GM19397 (cell line): Measurements from ENCODE around the gene PRKCZ.
A peak's percentile ranks its signal among the peaks of the same experiment; 100 is the strongest.

Experiments
- ATAC-seq: cut with Tn5 transposase; IDR thresholded peaks from one replicate; pipeline ENCODE4 v1.9.1; 2021; ENCODE audit warnings: mild to moderate bottlenecking, moderate library complexity; ENCODE audit not compliant: unreplicated experiment

The PRKCZ gene

GRCh38 chr1:2215909-2216766, 165.9 kb downstream of the PRKCZ start:
- ATAC-seq, result no peak

- no peak for ATAC-seq
These were observed 166.5 kb downstream of the PRKCZ start for GRCh38 chr1:2216767-2217058.

GRCh38 chr1:2221271-2221670, 171.1 kb downstream of the PRKCZ start:
- no peak for ATAC-seq

GRCh38 chr1:2224170-2224584, 174.0 kb downstream of the PRKCZ start:
- no peak for ATAC-seq

GRCh38 chr1:2224631-2225428, 174.6 kb downstream of the PRKCZ start:
- ATAC-seq, result no peak

GRCh38 chr1:2226525-2227345, 176.5 kb downstream of the PRKCZ start:
- ATAC-seq, result peak; percentile 8

- ATAC-seq, result peak; percentile 85
These were observed 177.3 kb downstream of the PRKCZ start for GRCh38 chr1:2227346-2228156.

- ATAC-seq, result no peak
These were observed 178.0 kb downstream of the PRKCZ start, which contains the start of gene SKI for GRCh38 chr1:2228157-2228594. SKI (plus strand) TSS chr1:2228319; CDS start chr1:2228767, 448 bp downstream.

- ATAC-seq, result no peak
These were observed 178.5 kb downstream of the PRKCZ start for GRCh38 chr1:2228694-2229036.

- no peak for ATAC-seq
These were observed 179.0 kb downstream of the PRKCZ start for GRCh38 chr1:2229037-2229864.

GRCh38 chr1:2229911-2230731, 179.9 kb downstream of the PRKCZ start:
- no peak for ATAC-seq

GRCh38 chr1:2230781-2231531, 180.7 kb downstream of the PRKCZ start:
- no peak for ATAC-seq

- no peak for ATAC-seq
These were observed 181.5 kb downstream of the PRKCZ start for GRCh38 chr1:2231532-2232254.

- no peak for ATAC-seq
These were observed 182.2 kb downstream of the PRKCZ start for GRCh38 chr1:2232255-2232915.

- no peak for ATAC-seq
These were observed 182.8 kb downstream of the PRKCZ start for GRCh38 chr1:2232916-2233438.

- ATAC-seq, result no peak
These were observed 183.3 kb downstream of the PRKCZ start for GRCh38 chr1:2233468-2233867.
